ENCODE results near the gene CBX6.

The CBX6 gene

GRCh38 chr22:38819387-38819940 lies 52.6 kb downstream of the CBX6 start:
- no peak for DNase-seq (ENCODE audit: low read depth)

DNA sequence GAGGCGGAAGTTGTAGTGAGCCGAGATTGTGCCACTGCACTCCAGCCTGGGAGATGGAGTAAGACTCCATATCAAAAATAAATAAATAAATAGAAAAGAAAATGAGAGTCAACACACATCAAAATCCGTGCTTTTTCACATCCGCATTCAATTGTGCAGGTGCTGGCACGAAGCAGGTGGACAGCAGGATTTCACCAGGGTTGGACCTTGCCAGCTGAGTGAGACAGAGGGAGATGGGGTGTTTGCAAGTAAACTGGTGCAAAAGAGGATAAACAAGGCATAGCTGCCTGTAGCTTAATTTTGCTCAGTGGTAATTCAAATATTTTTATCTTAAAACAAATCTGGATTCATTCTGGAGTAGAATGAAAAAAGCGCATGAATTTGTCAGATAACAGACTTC lies 54.8 kb downstream of the CBX6 start:
- no peak for DNase-seq (ENCODE audit: low read depth)

DNA sequence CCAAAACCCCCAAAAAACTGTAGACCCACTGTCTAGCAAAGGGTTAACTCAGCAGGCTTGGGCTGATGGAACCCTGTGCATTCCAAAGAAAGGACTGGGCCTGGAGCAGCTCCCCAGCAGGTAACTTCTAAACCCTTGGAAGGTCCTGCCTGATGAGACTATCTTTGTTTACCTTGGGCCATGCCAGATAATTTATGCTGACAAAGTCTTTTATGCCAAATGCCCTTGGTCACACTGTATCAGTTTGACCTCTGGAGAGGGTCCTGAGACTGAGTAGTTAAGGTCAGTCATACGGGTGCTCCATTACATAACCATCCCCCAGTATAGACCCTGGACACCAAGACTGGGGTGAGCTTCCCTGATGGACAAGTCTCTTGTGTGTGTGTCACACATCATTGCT lies 56.2 kb downstream of the CBX6 start:
- DNase-seq (ENCODE audit: low read depth), result no peak

Measured in EH (cell line).